GM18505 (cell line): ENCODE data around the gene PTPRG.
"Not testable (repeated sequence)": the region's sequence is repeated elsewhere in the genome, so short reads cannot be mapped to it uniquely, and the experiment has no call there.

Experiments used
- ATAC-seq: cut with Tn5 transposase; IDR thresholded peaks from one replicate; pipeline ENCODE4 v1.9.1; 2021; ENCODE audit not compliant: unreplicated experiment
- POLR2A ChIP-seq: IDR thresholded peaks from 4 replicates; pipeline ENCODE4 v1.6.1; 2011; ENCODE audit warnings: borderline replicate concordance; ENCODE audit not compliant: insufficient read depth, insufficient read length; ENCODE audit errors: extremely low read depth

Gene PTPRG

DNA sequence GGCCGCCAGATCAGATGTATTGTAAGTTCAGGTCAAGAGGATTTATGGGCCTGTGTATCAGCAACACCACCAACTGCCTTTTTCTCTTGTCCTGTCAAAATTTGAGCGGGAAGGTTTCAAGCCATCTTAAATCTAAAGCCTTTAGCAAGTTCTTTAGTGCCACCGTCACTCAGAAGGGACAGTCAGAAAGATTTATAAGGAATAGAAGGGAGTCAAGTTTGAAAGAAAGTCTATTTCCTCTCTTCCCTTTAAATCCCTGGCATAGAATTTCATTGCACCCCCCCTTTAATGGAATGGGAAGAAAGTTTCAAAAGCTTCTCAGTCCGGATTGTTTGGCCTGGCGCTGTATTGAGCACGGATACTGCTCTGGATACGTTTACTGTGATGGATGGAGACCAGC, 452.6 kb downstream of the PTPRG start:
- TF ChIP-seq POLR2A: no peak
- ATAC-seq: no peak

DNA sequence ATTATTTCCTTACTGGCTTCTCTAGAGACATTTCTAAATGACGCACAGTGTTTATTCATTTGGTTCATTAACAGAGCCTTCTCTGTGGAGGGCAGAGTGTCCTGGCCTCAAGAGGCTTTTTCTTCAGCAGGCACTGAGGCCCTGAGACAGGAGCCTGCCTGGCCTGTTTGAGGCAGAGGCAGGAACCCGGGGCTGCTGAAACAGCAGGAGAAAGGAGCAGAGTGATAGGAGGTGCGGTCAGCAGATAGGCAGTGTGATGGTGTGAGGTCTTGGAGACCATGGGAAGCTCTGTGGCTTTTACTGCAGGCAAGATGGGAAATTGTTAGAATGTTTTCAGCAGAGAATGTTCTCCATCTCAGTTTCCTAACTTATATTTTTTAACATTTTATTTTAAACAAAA, 453.7 kb downstream of the PTPRG start:
- no peak for ATAC-seq
- no peak for TF ChIP-seq POLR2A

DNA sequence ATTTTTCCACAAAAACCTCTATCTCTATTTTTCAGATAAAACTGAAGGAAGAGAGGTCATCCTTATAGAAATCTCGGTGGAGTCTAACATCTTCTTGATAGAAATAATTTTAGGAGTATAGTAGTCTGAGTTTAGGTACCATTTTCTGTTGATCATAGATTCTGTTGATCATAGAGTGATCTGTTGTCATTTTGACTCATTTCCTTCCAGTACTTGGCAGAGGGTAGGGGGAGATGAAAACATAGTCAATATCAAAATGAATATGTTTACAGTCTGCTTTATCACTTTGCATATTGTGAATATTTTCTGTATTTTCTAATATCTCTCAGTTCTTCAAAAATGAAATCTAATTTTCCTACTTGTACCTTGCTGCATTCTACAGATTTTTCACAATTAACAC, 458.5 kb downstream of the PTPRG start:
- no peak for TF ChIP-seq POLR2A

DNA sequence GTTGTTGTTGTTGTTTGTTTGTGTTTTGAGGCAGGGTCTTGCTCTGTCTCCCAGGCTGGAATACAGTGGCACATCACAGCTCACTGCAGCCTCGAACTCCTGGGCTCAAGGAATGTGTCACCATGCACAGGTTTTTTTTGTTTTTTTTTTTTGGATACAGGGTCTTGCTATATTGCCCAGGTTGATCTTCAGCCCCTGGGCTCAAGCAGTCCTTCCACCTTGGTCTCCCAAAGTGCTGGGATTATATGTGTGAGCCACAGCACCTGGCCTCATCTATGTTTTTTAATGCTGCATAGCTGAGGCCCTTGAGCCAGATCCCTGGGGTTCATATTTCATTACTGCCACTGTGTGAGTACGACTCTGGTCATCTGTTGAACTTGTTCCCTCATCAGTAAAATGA, 459.3 kb downstream of the PTPRG start:
- TF ChIP-seq POLR2A: no peak
- no peak for ATAC-seq

More for the DNA sequence above, 458.5 kb downstream of the PTPRG start:
- no peak for ATAC-seq

DNA sequence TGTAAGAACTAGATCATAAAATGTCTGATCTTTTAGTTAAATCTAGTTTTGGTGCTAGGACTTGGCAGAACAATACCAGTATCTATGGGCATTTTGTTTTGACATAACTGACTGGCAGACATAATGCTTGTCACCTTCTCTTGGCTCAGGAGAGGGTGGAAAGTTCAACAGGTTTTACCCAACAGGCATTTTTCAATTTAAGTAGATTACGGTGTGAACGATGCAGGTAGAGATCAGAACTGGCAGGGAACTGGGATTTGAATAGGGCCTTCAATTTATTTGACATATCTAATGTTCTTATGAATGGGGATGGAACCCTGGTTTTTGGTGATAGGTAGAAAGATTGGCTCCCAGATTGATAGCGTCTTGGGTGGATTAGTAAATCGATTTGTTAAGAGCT, 460.9 kb downstream of the PTPRG start:
- TF ChIP-seq POLR2A: no peak

DNA sequence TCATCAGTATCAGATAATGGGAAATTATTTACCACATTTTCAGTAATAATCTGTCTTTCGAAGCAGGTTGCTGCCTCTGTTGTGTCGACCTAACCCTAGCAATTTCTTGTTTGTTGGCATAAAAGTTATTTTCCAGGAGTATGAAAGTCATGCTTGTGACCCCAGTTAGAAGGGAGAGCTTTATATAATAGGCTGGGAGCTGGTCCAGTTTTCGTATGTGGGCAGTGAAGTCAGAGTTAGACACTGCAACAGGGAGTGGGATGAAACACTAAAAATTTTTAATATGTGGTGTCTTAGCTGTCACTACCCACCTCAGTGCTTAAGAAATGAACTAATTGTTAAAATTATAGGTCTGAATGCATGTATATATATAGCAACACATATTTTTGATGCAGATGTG, 463.5 kb downstream of the PTPRG start:
- ATAC-seq: no peak

More for the DNA sequence above, 460.9 kb downstream of the PTPRG start:
- ATAC-seq: no peak

DNA sequence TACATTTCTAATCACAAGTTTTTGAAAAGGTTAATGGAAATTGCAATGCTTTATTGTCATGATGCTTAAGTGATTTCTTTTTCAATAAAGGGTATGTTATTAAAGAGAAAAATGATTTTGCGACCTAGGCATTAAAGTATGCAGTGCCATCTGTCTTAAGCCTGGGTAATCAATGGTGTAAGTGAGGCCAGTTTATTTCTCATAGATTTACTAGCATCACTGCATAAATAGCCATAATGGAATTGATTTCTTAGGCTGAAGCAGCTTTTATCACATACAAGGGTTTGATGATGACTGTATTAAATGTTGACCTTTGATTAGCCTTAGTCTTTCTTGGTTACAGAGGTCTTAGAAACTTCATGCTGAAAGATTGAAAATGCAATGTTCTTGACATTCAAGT, 464.5 kb downstream of the PTPRG start:
- no peak for ATAC-seq
- no peak for TF ChIP-seq POLR2A

More for the DNA sequence above, 463.5 kb downstream of the PTPRG start:
- no peak for TF ChIP-seq POLR2A

DNA sequence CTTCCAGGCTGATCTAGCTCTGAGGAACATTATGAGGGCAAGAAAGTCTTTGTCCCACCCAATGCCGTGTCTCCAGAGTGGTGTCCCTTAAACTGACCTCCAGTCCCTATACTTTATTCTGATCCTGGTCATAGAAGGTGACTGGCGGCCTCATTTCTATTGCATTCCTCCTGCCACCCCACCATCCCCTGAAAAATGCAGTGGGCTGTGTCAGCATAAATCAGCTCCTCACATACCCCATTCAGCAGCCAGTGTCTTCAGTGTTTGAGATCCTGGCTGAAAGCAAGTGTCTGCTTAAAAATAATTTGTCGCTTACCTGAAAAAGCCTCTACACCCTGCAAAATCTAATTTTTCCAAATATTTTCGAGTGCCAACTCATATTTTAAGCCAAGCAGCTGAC, 465.9 kb downstream of the PTPRG start:
- no peak for ATAC-seq

DNA sequence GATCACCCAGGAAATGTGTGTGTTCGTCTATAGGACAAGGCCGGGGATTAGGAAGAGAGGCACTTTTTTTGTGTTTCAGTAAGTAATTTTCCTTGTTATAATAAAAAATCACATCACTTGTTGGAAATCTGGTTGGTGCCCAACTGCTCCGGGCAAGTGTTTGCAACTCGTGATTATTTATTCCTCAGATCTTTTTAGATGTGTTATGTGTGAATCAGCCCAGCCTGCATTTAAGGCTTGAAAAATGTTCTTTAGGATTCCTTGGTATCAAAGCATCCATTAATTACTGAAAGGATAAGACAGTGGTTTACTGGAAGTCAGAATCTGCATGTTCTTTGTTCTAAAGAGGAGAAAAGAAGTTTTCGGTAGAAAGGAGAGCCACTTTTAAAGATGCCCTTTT, 466.4 kb downstream of the PTPRG start:
- no peak for TF ChIP-seq POLR2A
- no peak for ATAC-seq

More for the DNA sequence above, 465.9 kb downstream of the PTPRG start:
- no peak for TF ChIP-seq POLR2A

DNA sequence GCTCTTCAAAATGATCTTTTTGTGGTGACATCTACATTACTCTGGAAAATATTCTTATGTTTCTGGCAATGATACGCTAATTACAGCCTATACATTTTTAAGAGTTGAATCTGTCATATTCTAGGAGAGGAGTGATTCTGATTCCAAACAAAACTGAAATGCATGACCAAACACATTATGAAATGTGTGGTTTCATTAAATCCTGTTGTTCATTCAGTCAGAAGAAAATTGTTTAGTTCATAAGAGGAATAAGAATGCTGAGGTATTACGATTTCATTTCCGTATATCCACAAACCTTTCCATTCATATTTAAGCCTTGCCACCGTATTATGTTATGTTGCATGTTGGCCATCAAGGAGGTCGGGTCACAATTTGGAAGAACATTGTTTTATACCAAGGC, 466.9 kb downstream of the PTPRG start:
- no peak for TF ChIP-seq POLR2A
- ATAC-seq: no peak

DNA sequence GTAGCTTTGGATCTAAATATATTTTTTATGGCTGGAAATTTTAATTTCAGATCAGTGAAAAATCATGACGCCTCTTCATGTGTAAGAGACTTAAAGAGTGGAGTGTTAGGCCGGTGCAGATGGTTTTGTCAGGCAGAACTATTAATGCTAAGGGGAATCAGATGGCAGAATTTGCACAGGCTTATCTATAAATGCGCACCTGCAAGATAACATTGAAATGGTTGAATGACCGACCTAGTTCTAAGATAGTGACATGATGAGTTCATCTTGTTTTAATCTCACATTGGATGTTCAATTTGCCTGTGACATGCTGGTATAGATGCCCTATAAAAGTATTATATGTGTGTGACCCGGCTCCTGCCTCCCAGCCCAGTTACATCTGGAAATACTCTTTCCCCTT, 471.4 kb downstream of the PTPRG start:
- no peak for TF ChIP-seq POLR2A
- ATAC-seq: no peak

DNA sequence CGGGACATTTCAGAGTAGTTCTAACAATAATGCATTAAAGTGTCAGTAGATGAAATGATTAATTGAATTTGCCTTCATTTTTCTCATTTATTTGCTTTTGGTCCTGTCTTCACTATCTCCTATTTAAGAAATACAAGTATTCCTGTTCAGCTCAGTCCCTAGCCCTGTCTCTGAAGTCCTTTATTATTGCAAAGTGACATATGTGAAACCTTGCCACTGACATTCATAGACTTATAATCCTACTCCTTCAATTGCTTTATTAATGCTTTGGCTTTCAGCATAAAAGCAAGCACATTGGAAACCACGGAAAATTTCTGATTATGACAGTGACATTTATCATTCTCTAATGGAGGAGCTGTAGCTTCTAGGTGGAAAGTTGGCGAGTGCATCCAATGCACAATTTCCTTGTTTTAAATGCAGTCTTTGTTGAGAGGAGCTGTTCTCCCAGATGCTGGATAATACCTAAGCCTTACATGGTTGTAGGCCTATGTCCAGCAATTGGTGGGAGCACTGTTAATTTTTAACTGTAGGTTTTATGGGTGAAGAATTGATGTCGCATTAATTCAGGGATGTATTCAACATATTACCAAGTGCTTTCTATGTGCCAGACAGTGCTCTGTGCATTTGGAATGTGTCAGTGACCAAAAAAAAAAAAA, 474.2 kb downstream of the PTPRG start:
- no peak for TF ChIP-seq POLR2A
- no peak for ATAC-seq

DNA sequence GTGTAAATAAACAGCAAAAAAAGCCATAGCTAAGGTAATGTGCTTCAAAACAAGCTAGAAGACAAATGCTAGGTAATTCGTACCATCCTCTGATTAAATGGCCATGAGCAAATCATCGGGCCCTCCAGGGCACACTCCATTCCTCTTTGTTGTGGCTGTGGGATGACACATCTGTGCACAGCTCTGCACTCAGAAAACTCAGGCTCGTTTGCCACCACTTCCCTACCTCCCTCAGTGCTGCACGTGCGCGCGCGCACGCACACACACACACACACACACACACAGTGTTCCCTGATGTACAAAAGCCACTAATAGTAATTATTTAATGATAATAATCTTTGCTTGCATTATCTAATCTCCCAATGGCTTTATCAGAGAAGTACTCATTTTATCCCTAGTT, 475.4 kb downstream of the PTPRG start:
- no peak for TF ChIP-seq POLR2A

DNA sequence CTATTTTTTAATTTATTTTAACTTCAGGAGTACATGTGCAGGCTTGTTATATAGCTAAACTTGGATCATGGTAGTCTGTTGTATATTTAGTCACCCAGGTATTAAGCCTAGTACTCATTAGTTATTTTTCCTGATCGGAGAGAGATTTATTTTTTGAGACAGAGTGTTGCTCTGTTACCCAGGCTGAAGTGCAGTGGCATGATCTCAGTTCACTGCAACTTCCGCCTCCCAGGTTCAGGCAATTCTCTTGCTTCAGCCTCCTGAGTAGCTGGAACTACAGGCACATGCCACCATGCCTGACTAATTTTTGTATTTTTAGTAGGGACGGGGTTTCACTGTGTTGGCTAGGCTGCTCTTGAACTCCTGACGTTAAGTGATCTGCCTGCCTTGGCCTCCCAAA, 477.4 kb downstream of the PTPRG start:
- ATAC-seq: not testable (repeated sequence)

More for the DNA sequence above, 475.4 kb downstream of the PTPRG start:
- no peak for ATAC-seq

DNA sequence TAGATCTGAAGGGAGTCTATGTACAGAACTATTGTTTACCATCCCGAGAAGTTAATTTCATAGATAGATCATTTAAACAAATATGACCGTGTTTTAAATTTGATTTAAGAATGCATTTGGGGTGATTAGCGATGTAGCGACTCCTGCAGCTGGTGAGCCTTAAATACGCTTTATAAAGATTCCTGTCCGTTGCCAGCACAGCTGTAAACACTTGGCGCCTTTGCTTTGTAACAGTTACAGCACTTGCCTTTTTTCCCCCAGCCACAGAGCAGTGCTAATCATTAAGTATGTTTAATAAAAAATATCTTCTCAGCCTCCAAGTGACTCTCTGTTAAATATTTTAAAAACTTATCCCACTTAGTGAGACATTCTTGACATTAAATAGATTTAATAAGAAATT, 478.2 kb downstream of the PTPRG start:
- TF ChIP-seq POLR2A: no peak
- ATAC-seq: no peak
